ENCODE results near the gene ENPP3. TPM values are rescaled to one million over a fixed set of nuclear protein-coding genes. Genes with fewer than 3 reads are reported as not detected.

ENPP3 gene
- polyA plus RNA-seq, 1 experiment: not detected

GRCh38 chr6:131765804-131766135 lies 128.7 kb downstream of the ENPP3 start:
- no peaks in the 10 kb centered on the region for H3K36me3 ChIP-seq (ENCODE audit: control insufficient read depth, insufficient read depth, low read length)
- ChIA-PET POLR2A (interaction anchor here (0.7 kb wide), 1 partner anchor 23 kb away, joined by 3 read pairs; no protein-coding TSS in a partner anchor), CTCF (interaction anchor here (1.2 kb wide), 1 partner anchor 11 kb away, joined by 3 read pairs; no protein-coding TSS in a partner anchor)
- DNase-seq (ENCODE audit: low read depth): no peak
- no peak for TF ChIP-seq CTCF (IDR thresholded peaks at IDR 0.05; ENCODE audit: insufficient read depth, low read depth, low read length)
- no peak overlapping the region for H3K4me3 ChIP-seq (ENCODE audit: low read depth, low read length)
- no peaks in the 10 kb centered on the region for H3K27me3 ChIP-seq (ENCODE audit: control insufficient read depth, insufficient read depth, low read length)

- no peak for DNase-seq (ENCODE audit: low read depth)
- no peak overlapping the region for H3K4me3 ChIP-seq (ENCODE audit: low read depth, low read length)
- ChIA-PET POLR2A (no interaction called here), CTCF (interaction anchor here (1.1 to 1.2 kb wide), 2 partner anchors 12 to 143 kb away, joined by 3 read pairs; no protein-coding TSS in a partner anchor)
- no peak for TF ChIP-seq CTCF (IDR thresholded peaks at IDR 0.05; ENCODE audit: insufficient read depth, low read depth, low read length)
- no peaks in the 10 kb centered on the region for H3K36me3 ChIP-seq (ENCODE audit: control insufficient read depth, insufficient read depth, low read length)
- H3K27me3 ChIP-seq (ENCODE audit: control insufficient read depth, insufficient read depth, low read length): no peaks in the 10 kb centered on the region
Measured at GRCh38 chr6:131766631-131767030, 129.5 kb downstream of the ENPP3 start.

- ChIA-PET CTCF (no interaction called here), POLR2A (no interaction called here)
- Histone ChIP-seq H3K27me3 (ENCODE audit: control insufficient read depth, insufficient read depth, low read length) (no peaks in the 10 kb centered on the region), H3K36me3 (ENCODE audit: control insufficient read depth, insufficient read depth, low read length) (no peaks in the 10 kb centered on the region), H3K4me3 (ENCODE audit: low read depth, low read length) (no peak overlapping the region)
- no peak for TF ChIP-seq CTCF (IDR thresholded peaks at IDR 0.05; ENCODE audit: insufficient read depth, low read depth, low read length)
- DNase-seq (ENCODE audit: low read depth): no peak
Measured at GRCh38 chr6:131768964-131769363, 131.9 kb downstream of the ENPP3 start.

GRCh38 chr6:131769385-131770141 lies 132.5 kb downstream of the ENPP3 start:
- TF ChIP-seq CTCF (IDR thresholded peaks at IDR 0.05; ENCODE audit: insufficient read depth, low read depth, low read length): no peak
- Histone ChIP-seq H3K4me3 (ENCODE audit: low read depth, low read length) (no peak overlapping the region), H3K27me3 (ENCODE audit: control insufficient read depth, insufficient read depth, low read length) (no peaks in the 10 kb centered on the region), H3K36me3 (ENCODE audit: control insufficient read depth, insufficient read depth, low read length) (no peaks in the 10 kb centered on the region)
- POLR2A ChIA-PET: no interaction called here
- DNase-seq (ENCODE audit: low read depth): no peak
- CTCF ChIA-PET: interaction anchor here (0.6 kb wide), 1 partner anchor 24 kb away, joined by 3 read pairs; no protein-coding TSS in a partner anchor

- CTCF ChIA-PET: interaction anchor here (2.2 kb wide), 1 partner anchor 139 kb away, joined by 6 read pairs; no protein-coding TSS in a partner anchor
- POLR2A ChIA-PET: no interaction called here
- no peak overlapping the region for H3K4me3 ChIP-seq (ENCODE audit: low read depth, low read length)
- TF ChIP-seq CTCF (IDR thresholded peaks at IDR 0.05; ENCODE audit: insufficient read depth, low read depth, low read length): no peak
- no peaks in the 10 kb centered on the region for H3K27me3 ChIP-seq (ENCODE audit: control insufficient read depth, insufficient read depth, low read length)
- H3K36me3 ChIP-seq (ENCODE audit: control insufficient read depth, insufficient read depth, low read length): no peaks in the 10 kb centered on the region
- no peak for DNase-seq (ENCODE audit: low read depth)
Measured at GRCh38 chr6:131770776-131771175, 133.7 kb downstream of the ENPP3 start.
